Activated CD8-positive, alpha-beta memory T cell treated with anti-CD3 and anti-CD28 coated beads for 48 hours (primary cell): Measurements from ENCODE around the gene FCRL5.
"Not testable (repeated sequence)": the region's sequence is repeated elsewhere in the genome, so short reads cannot be mapped to it uniquely, and the experiment has no call there.

Source experiments
- DNase-seq, 3 experiments: peaks; one replicate each; pipeline ENCODE4 v3.0.0-alpha.2; 2020; ENCODE audit warnings: low read depth in 2 of 3, low spot score in 2 of 3

Gene FCRL5

DNA sequence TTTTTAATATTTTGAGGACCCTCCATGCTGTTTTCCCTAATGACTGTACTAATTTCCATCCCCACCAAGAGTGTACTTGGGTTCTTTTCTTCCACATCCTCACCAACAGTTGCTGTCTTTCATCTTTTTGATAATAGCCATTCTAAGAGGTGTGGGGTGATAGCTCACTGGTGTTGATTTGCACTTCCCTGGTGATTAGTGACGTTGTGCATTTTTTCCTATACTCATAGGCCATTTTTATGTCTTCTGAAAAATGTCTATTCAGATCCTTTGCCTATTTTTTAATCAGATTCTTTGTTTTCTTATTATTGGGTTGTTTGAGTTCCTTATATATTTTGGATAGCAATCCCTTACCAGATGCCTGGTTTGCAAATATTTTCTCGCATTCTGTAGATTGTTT is 64.2 kb downstream of the FCRL5 start:
- no peak for DNase-seq

- no peak for DNase-seq
These were observed 64.8 kb downstream of the FCRL5 start for GRCh38 chr1:157487504-157487903.

- DNase-seq = no peak
These were observed 65.2 kb downstream of the FCRL5 start for GRCh38 chr1:157487096-157487495.

GRCh38 chr1:157486400-157486799 is 65.9 kb downstream of the FCRL5 start:
- not testable (repeated sequence) for DNase-seq

DNA sequence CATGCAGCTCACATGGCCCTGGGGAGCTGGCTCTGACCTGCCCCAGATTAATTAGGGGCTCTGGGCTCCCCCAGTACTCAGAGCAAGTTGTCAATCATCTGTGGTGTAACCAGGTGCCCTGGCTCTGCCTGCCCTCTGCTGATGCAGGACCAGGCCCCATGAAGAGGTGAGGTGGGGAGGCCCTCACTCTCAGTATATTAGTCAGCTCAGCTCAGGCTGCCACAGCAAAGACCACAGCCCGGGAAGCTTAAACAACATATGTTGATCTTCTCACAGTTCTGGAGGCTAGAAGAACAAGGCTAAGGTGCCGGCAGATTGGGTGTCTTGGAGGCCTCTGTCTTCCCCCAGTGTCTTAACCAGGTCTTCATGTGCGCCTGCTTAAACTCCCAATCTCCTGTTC is 66.5 kb downstream of the FCRL5 start:
- DNase-seq = no peak

- DNase-seq = no peak
These were observed 67.7 kb downstream of the FCRL5 start for GRCh38 chr1:157484573-157484972.

- no peak for DNase-seq
These were observed 68.7 kb downstream of the FCRL5 start for GRCh38 chr1:157483635-157484034.

- DNase-seq = no peak
These were observed 69.6 kb downstream of the FCRL5 start for GRCh38 chr1:157482717-157483116.

GRCh38 chr1:157482174-157482573 is 70.1 kb downstream of the FCRL5 start:
- no peak for DNase-seq

- DNase-seq = no peak
These were observed 74.3 kb downstream of the FCRL5 start for GRCh38 chr1:157478030-157478429.

GRCh38 chr1:157477419-157477818 is 74.9 kb downstream of the FCRL5 start:
- no peak for DNase-seq

DNA sequence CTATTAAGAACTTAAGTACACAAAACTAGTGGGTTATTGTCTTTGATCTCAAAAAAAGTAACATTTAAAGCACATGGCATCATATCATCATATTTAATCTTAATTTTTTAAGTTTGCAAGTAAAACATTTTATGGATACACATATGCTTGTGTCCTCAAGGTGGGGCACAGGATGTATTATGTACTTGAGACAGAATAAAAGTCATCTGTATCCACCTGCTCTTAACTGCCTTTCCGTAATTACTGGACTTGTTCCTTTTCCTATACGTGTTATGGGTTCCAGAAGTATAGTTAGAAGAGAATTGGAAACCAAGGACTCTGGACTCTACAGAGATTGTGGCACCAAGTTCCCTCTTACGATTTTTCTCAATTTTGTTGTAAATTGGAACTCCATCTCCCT is 79.4 kb downstream of the FCRL5 start:
- no peak for DNase-seq

DNA sequence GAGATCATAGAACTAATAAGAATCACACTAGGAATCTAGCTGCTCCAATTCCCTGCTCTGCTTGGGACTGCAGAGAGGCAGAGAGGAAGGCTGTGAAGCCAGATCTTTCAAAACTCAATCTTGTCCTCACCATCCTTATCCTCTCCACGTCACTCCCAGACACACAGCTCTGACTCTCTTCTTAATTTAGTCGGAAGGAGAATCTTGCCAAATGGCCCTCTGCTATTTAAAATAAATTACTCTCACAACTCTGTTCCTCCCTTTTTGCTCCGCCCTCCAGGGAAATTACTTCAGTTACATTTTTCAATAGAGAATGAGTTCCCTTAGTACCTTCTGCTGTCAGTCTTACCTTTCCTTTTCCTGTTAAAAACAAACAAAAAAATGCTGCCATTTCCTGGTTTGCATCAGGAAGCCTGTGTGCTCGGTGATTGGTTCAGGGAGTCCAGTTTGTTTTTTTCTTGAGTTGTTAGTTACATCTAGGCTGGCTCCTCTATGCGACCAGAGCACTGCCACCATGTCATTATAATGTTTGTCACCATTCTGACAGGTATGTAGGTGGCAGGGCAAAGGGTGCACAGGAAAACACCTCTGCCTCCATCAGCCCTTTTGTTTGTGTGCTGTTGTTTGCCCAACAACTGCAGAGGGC is 80.1 kb downstream of the FCRL5 start:
- DNase-seq = no peak

DNA sequence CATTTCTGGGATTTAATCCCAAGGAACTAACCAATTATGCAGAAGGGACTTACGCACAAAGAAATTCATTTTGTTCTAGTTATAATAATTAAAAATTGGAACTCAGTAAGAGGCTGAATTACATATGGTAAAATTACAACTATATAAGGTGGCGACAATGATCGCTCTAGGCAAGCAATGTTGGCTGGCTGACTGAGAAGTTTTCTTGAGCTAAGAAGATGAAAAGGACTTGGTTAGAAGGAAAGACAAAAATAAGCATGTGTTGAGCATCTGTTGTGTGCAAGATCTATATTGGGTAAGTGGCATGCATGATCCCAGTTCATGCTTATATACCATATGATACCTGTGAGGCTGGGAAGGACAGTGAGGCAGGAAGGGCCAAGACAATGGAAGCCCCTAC is 80.8 kb downstream of the FCRL5 start:
- no peak for DNase-seq

GRCh38 chr1:157469752-157470675 is 82.3 kb downstream of the FCRL5 start:
- DNase-seq = no peak

DNA sequence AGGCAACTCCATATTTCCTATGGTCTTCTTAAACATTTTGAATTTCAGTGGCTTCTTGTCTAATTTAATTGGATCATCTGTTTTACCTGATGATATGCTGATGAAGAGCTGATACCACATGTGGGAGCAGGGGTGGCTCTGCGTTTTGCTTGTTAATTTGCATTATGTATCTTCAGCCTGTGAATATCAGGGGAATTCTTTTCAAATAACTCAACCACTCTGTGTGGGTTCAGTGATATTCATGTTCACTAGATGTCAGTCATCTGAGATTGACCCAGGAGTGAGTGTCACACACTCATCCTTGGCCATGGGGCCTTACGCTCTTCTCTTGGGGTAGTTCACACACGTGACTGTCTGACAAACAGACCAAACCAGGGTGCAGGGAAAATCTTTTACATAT is 83.0 kb downstream of the FCRL5 start:
- no peak for DNase-seq

DNA sequence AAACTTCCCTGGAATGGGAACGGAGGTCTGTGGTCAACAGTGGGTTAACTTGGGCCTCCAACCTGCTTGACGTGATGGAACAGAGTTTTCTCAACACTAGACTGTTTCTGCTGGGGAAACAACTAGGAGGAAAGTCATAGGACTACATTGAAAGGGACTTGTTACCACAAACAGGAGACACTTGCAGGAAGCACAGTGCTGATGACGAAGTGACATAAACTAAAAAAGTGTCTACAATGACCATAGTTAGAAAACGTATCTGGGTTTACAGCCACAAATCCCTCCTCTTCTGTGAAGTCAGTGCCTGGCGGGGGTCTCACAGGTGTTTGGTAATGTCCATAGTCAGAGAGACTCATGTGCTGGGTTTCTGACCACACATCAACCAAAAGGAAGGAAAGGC is 86.3 kb downstream of the FCRL5 start:
- DNase-seq = no peak
